GM19463 (cell line): ENCODE results near the gene OTUD1.

Source experiments
- ATAC-seq: cut with Tn5 transposase; IDR thresholded peaks from one replicate; pipeline ENCODE4 v1.9.1; 2021; ENCODE audit warnings: mild to moderate bottlenecking, moderate library complexity; ENCODE audit not compliant: unreplicated experiment

The OTUD1 gene

DNA sequence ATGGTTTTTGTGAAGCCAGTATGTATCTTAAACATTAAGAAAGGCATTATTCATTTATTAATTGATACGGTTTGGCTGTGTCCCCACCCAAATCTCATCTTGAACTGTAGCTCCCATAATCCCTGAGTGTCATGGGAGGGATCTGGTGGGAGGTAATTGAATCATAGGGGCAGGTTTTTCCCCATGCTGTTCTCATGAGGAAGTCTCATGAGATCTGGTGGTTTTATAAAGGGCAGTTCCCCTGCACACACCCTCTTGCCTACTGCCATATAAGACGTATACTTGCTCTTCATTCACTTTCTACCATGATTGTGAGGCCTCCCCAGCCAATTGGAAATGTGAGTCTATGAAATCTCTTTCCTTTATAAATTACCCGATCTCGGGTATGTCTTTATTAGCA is 28.1 kb downstream of the OTUD1 start:
- no peak for ATAC-seq

DNA sequence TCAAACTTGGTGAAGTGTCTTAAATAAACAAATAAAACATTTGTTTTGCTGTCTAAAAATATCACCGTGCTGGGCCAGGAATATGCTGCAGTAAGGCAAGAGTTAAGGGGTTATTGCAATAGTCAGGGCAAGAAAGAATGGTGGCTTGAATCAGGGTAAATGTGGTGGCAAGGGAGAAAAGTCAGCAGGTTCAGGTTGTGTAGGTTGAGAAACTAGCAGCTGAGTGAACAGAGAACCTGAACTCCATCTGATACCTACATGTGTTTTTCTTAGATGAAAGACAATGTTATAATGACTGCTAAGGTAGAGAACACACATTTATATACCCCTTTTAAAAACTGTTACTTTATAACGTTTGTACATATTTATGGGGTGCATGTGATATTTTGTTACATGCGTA is 28.7 kb downstream of the OTUD1 start:
- no peak for ATAC-seq

DNA sequence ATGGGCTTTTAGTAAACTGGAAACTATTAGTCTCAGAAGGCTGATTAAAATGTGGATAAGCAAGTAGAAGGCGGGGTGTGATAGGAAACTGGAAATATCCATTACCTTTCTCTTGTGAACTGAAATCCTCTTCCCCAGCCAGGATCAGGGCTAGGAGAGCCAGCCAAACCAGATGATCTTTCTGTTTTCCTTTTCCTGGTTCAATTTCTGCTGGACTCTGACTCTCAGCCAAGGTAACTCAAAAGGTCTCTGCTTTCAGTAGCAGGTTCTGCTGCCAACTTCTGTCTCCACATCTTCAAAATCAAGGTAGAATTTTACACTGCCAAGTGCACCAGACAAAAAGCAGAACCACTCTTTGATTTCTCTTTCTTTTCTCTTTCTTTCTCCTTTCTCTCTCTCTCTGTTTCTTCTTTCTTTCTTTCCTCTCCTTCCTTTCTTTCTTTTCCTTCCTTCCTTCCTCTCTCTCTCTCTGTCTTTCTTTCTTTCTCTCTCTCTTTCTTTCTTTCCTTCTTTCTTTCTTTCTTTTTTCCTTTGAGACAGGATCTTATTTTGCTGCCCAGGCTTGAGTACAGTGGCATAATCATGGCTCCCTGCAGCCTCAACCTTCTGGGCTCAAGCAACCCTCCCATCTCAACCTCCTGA is 30.8 kb downstream of the OTUD1 start:
- no peak for ATAC-seq

DNA sequence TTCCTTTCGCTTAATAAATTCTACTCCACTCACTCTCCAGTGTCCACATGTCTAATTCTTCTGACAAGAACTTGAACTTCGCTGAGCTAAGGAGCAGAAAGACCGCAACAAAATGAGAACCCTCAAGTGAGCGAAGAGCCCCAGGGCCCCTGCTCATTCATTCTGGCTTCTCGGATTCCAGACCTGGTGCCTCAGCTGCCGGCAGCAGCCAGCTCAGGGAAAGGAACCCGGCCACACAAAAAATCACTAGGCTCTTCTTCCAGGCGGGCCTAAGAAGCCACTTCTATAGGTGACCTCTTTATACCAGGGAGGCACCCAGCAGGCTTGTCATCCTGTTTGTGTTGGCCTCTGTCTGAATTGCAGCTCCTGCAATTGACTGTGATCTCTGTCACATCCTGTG is 33.3 kb downstream of the OTUD1 start:
- ATAC-seq, result no peak

DNA sequence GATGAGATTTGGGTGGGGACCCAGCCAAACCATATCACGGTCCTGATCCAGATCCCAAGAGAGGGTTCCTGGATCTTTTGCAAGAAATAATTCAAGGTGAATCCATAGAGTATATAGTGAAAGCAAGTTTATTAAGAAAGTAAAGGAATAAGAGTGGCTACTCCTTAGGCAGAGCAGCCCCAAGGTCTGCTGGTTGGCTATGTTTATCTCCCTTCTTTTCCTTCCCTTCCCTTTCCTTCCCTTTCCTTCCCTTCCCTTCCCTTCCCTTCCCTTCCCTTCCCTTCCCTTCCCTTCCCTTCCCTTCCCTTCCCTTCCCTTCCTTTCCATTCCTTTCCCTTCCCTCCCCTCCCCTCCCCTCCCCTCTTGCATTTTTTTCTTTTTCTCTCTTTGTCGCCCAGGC is 35.2 kb downstream of the OTUD1 start:
- no peak for ATAC-seq

DNA sequence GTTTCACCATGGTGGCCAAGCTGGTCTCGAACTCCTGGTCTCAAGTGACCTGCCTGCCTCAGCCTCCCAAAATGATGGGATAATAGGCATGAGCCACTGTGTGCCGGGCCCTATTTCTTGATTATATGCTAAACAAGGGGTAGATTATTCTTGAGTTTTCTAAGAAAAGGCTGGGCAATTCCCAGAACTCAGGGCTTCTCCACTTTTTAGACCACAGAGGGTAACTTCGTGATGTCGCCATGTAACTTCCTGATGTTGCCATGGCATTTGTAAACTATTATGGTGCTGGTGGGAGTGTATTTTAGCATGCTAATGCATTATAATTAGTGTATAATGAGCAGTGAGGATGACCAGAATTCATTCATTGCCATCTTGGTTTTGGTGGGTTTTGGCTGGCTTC is 35.8 kb downstream of the OTUD1 start:
- ATAC-seq, result no peak

DNA sequence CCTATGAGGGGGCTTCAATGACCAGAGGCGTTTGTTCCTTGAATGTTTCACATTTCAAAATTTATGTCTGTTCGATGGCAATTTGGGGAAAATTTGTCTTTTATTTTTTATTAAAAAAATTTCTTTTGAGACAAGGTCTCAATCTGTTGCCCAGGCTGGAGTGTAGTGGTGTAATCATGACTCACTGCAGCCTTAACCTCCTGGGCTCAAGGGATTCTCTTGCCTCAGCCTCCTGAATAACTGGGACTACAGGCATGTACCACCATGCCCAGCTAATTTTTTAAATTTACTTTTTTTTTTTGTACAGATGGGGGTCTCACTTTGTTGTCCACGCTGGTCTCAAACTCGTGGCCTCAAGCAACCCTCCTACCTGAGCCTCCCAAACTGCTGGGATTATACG is 39.7 kb downstream of the OTUD1 start:
- no peak for ATAC-seq

DNA sequence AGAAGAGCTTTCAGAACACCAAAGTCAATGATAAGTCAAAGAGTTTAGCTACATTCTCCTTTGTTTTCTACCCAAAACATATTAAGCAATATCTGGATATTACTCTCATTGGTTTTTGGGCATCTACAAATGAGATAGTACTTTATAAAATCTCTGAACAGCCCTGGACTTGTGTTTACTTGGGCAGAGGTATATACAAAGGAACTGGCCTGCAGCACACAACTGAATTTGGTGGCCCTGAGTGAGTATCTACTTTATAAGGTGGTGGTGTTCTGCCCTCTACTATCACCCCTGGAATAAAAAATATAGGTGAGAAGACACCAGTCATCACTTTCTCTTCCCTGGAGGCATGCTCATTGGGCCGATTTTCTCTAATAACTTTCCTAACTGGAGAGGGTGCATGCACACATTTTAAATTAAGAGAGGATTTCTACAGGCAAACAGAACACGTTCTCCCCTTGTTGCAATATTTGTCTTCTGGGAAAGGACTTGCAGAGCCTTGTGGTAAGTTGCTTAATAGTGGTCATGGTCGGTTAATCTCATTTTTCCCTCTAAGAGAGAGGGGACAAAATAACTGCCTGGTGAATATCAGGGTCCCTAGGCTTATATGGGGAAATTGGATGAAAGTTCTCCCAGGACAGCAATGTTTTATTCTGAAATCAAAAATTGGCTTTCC is 41.1 kb downstream of the OTUD1 start:
- ATAC-seq, result no peak

DNA sequence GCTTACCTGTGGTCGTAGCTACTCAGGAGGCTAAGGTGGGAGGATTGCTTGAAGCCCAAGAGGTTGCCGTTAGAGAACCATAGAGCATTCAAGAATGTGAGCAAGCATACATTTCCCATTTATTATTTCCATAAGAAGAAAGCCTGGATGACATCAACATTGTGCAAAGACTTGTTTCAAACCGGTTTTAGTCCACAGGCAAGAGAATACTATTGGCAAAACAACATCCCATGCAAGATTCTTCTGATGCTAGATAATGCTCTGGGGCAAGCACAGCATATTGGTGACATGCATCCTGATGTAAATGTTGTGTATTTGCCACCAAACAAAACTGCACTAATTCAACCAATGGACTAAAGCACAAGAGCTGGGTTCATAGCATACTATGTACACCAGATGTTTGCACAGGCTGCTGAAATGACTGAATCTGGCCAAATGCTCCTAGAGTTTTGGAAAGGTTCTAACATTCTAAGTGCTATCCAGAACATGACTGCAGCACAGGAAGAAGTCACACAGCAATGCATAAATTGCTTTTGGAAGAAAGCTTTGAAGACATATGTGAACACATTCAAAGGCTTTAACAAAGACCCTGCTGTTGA is 42.6 kb downstream of the OTUD1 start:
- no peak for ATAC-seq

DNA sequence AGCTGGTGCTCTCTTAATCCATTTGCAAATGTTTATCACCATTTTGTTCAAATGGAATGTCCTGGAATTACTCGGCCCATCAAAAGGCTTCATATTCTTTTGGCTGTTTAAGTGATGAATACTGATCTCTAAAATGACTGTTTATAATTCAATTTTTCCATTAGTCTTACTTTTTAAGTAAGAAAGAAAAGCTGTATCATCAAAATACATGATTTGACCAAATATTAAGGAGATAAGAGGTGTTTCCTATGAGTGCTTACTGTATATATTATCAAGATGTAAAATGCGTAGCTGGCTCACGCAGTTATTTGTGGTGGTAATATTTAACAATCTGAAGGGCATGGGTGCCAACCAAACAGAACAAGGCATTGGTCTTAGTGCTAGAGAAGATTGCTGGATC is 51.2 kb downstream of the OTUD1 start:
- ATAC-seq, result no peak
